K562 (cell line): ENCODE results near the gene AGBL1. TPM values are rescaled to one million over a fixed set of nuclear protein-coding genes. Genes with fewer than 3 reads are reported as not detected.

ENCODE experiments used
- ATAC-seq: fragments of 200-7000 bp; cut with Tn5 transposase; 3 replicates; pipeline ENCODE4 v1.9.1; 2020; ENCODE audit warnings: moderate library complexity
- BruUV-seq: library from RNA; stranded (reverse); fragments of 400-500 nt; replicated peaks from 2 replicates; lab custom pipeline; 2021; lab: Mats Ljungman, UMichigan
- CTCF ChIA-PET: fragments of 300-600 bp; formaldehyde crosslinking; extraction: SDS; loops from one replicate; lab custom pipeline; 2021; ENCODE audit warnings: low intra/inter-chr PET ratio; lab: Yijun Ruan, JAX
- POLR2A ChIA-PET: fragments of 300-600, 350-650 bp; sonication (Branson Sonifier 250); formaldehyde crosslinking; extraction: SDS; loops from one replicate; lab custom pipeline; 2021; ENCODE audit warnings: antibody characterized with exemption, inconsistent platforms; lab: Yijun Ruan, JAX
- DNase-seq, 4 experiments: peaks; one replicate each; pipeline versions ENCODE4 v3.0.0 to v3.0.0-alpha.2; 2011 to 2018; ENCODE audit warnings: low spot score in 3 of 4, mixed read lengths in 3 of 4; ENCODE audit errors: extremely low read depth in 1 of 4
- FAIRE-seq: peaks from 2 replicates; lab custom pipeline; 2011; peaks lifted over from hg19 to GRCh38; lab: Jason Lieb, UNC
- H2AFZ ChIP-seq: 2 replicates; pipeline ENCODE4 v1.6.0; 2011; ENCODE audit warnings: low read depth, low read length, control low read depth, inconsistent platforms
- H3K27ac ChIP-seq: fragments of 200-600 bp; 3 replicates; pipeline ENCODE4 v1.8.0; 2011; ENCODE audit warnings: low read depth, mild to moderate bottlenecking, control low read depth, inconsistent platforms, low read length, moderate library complexity, mixed read lengths; ENCODE audit errors: extremely low read depth
- H3K27me3 ChIP-seq, 2 experiments: fragments of 300-600 bp in 1 of 2; 2 replicates in 1 of 2; 3 replicates in 1 of 2; pipeline versions ENCODE4 v1.6.0 to v1.8.0; 2011; ENCODE audit warnings: inconsistent platforms in 2 of 2, low read length in 2 of 2, mild to moderate bottlenecking in 1 of 2, mixed read lengths in 1 of 2, moderate library complexity in 1 of 2; ENCODE audit not compliant: control insufficient read depth in 2 of 2, insufficient read depth in 2 of 2
- H3K36me3 ChIP-seq: fragments of 300-600 bp; 3 replicates; pipeline ENCODE4 v1.8.0; 2011; ENCODE audit warnings: mild to moderate bottlenecking, low read length, inconsistent platforms; ENCODE audit not compliant: control insufficient read depth, insufficient read depth
- H3K4me1 ChIP-seq, 2 experiments: fragments of 200-600 bp in 1 of 2; replicated peaks in 1 of 2; 2 replicates in 1 of 2; 3 replicates in 1 of 2; pipeline versions ENCODE4 v1.5.1 to v1.8.0; 2011; ENCODE audit warnings: inconsistent platforms in 2 of 2, low read length in 2 of 2, mild to moderate bottlenecking in 1 of 2, mixed read lengths in 1 of 2, moderate library complexity in 1 of 2; ENCODE audit not compliant: control insufficient read depth in 2 of 2, insufficient read depth in 2 of 2
- H3K4me2 ChIP-seq: 2 replicates; pipeline ENCODE4 v1.6.1; 2011; ENCODE audit warnings: low read length, control low read depth, inconsistent platforms, mixed read lengths; ENCODE audit not compliant: insufficient read depth
- H3K4me3 ChIP-seq: fragments of 200-600 bp; sonication (generic), shearing (Covaris generic); 2 replicates; pipeline ENCODE4 v1.5.1; 2016; ENCODE audit warnings: control low read depth, inconsistent platforms
- H3K79me2 ChIP-seq: fragments of 200-600 bp; 3 replicates; pipeline ENCODE4 v1.8.0; 2011; ENCODE audit warnings: low read length, inconsistent platforms; ENCODE audit not compliant: control insufficient read depth, insufficient read depth
- H3K9ac ChIP-seq, 2 experiments: 2 replicates each; pipeline versions ENCODE4 v1.6.0 to v1.6.1; 2011; ENCODE audit warnings: low read depth in 2 of 2, low read length in 2 of 2, control low read depth in 1 of 2, inconsistent platforms in 1 of 2, mild to moderate bottlenecking in 1 of 2, mixed read lengths in 1 of 2; ENCODE audit not compliant: insufficient read depth in 1 of 2
- H3K9me1 ChIP-seq: one replicate; pipeline ENCODE4 v1.6.0; 2011; ENCODE audit warnings: inconsistent platforms, mild to moderate bottlenecking, low read length, moderate library complexity; ENCODE audit not compliant: control insufficient read depth, insufficient read depth
- H3K9me3 ChIP-seq: replicated peaks from 2 replicates; pipeline ENCODE4 v1.5.1; 2011; ENCODE audit warnings: low read depth, low read length, inconsistent platforms; ENCODE audit not compliant: control insufficient read depth, insufficient read depth
- H4K20me1 ChIP-seq: replicated peaks from 2 replicates; pipeline ENCODE4 v1.6.1; 2011; ENCODE audit warnings: low read length, inconsistent platforms, mixed read lengths; ENCODE audit not compliant: control insufficient read depth, insufficient read depth
- BCOR ChIP-seq: fragments of 450-650 bp; IDR thresholded peaks from 2 replicates; pipeline ENCODE4 v1.6.1; 2016
- ESRRB ChIP-seq: fragments of 250-450 bp; sonication (Bioruptor Pico); IDR thresholded peaks from 2 replicates; pipeline ENCODE4 v1.5.0; 2020; ENCODE audit warnings: mild to moderate bottlenecking, moderate library complexity, borderline replicate concordance
- FUS ChIP-seq: fragments of 200-400 bp; formaldehyde crosslinking; optimal IDR thresholded peaks from 2 replicates; pipeline ENCODE3; 2017; ENCODE audit warnings: low read depth, low read length
- HNRNPUL1 ChIP-seq: fragments of 200-400 bp; formaldehyde crosslinking; IDR thresholded peaks from 2 replicates; pipeline ENCODE4 v1.6.1; 2017; ENCODE audit warnings: low read length
- JUND ChIP-seq, 2 experiments: IDR thresholded peaks; 2 replicates in 1 of 2; 3 replicates in 1 of 2; pipeline ENCODE4 v1.6.1; 2011; ENCODE audit warnings: borderline replicate concordance in 2 of 2, low read depth in 2 of 2, low read length in 2 of 2, improper control_type of control experiment in 1 of 2, missing biosample characterization in 1 of 2, missing genetic modification characterization in 1 of 2, missing genetic modification reagents in 1 of 2
- MCM7 ChIP-seq, 2 experiments: fragments of 450-650 bp; IDR thresholded peaks; 2 replicates each; pipeline ENCODE4 v1.6.1; 2016 to 2018
- NFIC ChIP-seq: fragments of 450-650 bp; IDR thresholded peaks from 2 replicates; pipeline ENCODE4 v1.6.1; 2017; ENCODE audit warnings: mild to moderate bottlenecking, inconsistent platforms
- NR2C1 ChIP-seq, 2 experiments: fragments of 450-650 bp; IDR thresholded peaks; 2 replicates each; pipeline ENCODE4 v1.6.1; 2017; ENCODE audit warnings: mild to moderate bottlenecking in 2 of 2, antibody characterized with exemption in 1 of 2, inconsistent platforms in 1 of 2, missing compliant biosample characterization in 1 of 2, missing genetic modification characterization in 1 of 2
- POLR2B ChIP-seq: fragments of 450-650 bp; IDR thresholded peaks from 2 replicates; pipeline ENCODE4 v1.6.1; 2018; ENCODE audit warnings: low read depth; ENCODE audit not compliant: partially characterized antibody
- RBM25 ChIP-seq: fragments of 200-400 bp; formaldehyde crosslinking; IDR thresholded peaks from 2 replicates; pipeline ENCODE4 v1.6.1; 2018; ENCODE audit warnings: low read length, low read depth, moderate library complexity; ENCODE audit not compliant: severe bottlenecking
- RFX1 ChIP-seq: fragments of 450-650 bp; IDR thresholded peaks from 2 replicates; pipeline ENCODE4 v1.6.1; 2016; ENCODE audit warnings: mild to moderate bottlenecking, moderate library complexity
- SAFB ChIP-seq: fragments of 200-400 bp; formaldehyde crosslinking; IDR thresholded peaks from 2 replicates; pipeline ENCODE4 v1.6.1; 2017; ENCODE audit warnings: low read depth, low read length, borderline replicate concordance
- STAT5B ChIP-seq: fragments of 250-450 bp; sonication (Bioruptor Pico); IDR thresholded peaks from 2 replicates; pipeline ENCODE4 v1.8.0; 2021; ENCODE audit warnings: mild to moderate bottlenecking, inconsistent platforms
- ZNF212 ChIP-seq: fragments of 450-650 bp; formaldehyde crosslinking; IDR thresholded peaks from 2 replicates; pipeline ENCODE4 v1.4.0; 2020; ENCODE audit warnings: mild to moderate bottlenecking
- ZNF253 ChIP-seq: fragments of 250-450 bp; sonication (Bioruptor Pico); conservative IDR thresholded peaks from 2 replicates; pipeline ENCODE4 v1.6.1; 2021; ENCODE audit warnings: mild to moderate bottlenecking
- ZNF609 ChIP-seq: sonication (generic); formaldehyde crosslinking; IDR thresholded peaks from 2 replicates; pipeline ENCODE4 v1.8.1; 2023; ENCODE audit warnings: missing genetic modification reagents, mild to moderate bottlenecking, borderline replicate concordance
- ZNF707 ChIP-seq: fragments of 250-450 bp; sonication (Bioruptor Pico); conservative IDR thresholded peaks from 2 replicates; pipeline ENCODE4 v1.8.0; 2022; ENCODE audit warnings: inconsistent platforms, mild to moderate bottlenecking, moderate library complexity
- ZNF75A ChIP-seq: fragments of 450-650 bp; formaldehyde crosslinking; IDR thresholded peaks from 2 replicates; pipeline ENCODE4 v1.4.0; 2020; ENCODE audit warnings: mild to moderate bottlenecking
- ZSCAN29 ChIP-seq: fragments of 450-650 bp; IDR thresholded peaks from 2 replicates; pipeline ENCODE4 v1.6.1; 2017
- WGBS: fragments of 100-300 bp; shearing (Covaris generic); methylation state at CpG from one replicate; pipeline ENCODE4 v1.1.6; 2016; ENCODE audit warnings: low coverage, mixed read lengths; ENCODE audit not compliant: insufficient coverage; ENCODE audit errors: missing lambda C conversion rate; 5-methylcytosine and 5-hydroxymethylcytosine counted together
- in situ Hi-C: fragments of 300-500 bp; cut with MboI; formaldehyde crosslinking; loops from 4 replicates; pipeline ENCODE4 v1.15.0; 2018; ENCODE audit warnings: inconsistent platforms, mixed read lengths
- intact Hi-C: fragments of 100-400 bp; cut with micrococcal nuclease; formaldehyde crosslinking; loops from 2 replicates; pipeline ENCODE4 v1.14.2; 2022
- polyA plus RNA-seq, 8 experiments: library from polyadenylated mRNA; depleted of rRNA in 4 of 8; stranded (reverse) in 5 of 8; unstranded in 3 of 8; fragments of >200 nt; fragmentation: Nextera tagmentation in 2 of 8; fragmentation: Illumina TruSeq in 1 of 8; extraction: Ambion mirVana in 2 of 8; extraction: Trizol in 1 of 8; gene quantifications; 2 replicates each; pipeline versions ENCODE4 v1.2.1 to v1.2.3, GENCODE V29; 2011 to 2014; ENCODE audit warnings: inconsistent platforms in 1 of 8, missing spikeins in 1 of 8
- total RNA-seq, 7 experiments: library from RNA; depleted of rRNA in 6 of 7; stranded (reverse); fragments of >200 nt in 6 of 7; fragmentation: Illumina TruSeq in 2 of 7; extraction: Trizol in 2 of 7; gene quantifications; 2 replicates each; pipeline versions ENCODE4 v1.2.1 to v1.2.3, GENCODE V29; 2011 to 2021; ENCODE audit warnings: low replicate concordance in 1 of 7

Gene AGBL1
- total and polyA plus RNA-seq, 9 of the 15 experiments (the other 6 are each of a cell fraction or from before 2014, with no cell fraction given): not detected

DNA sequence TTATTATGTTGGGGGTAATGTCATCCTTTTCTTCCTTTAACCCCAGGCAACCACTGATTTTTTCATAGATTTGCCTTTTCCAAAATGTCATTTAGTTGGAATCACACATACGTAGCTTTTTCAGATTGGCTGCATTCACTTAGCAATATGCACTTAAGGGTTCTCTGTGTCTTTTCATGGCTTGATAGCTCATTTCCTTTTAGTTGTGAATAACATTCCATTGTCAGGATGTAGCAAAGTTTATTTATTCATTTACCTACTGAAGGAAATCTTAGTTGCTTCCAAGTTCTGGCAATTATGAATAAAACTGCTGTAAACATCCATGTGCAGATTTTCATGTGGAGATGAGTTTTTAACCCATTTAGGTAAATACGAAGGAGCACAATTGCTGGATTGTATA is 125.4 kb downstream of the AGBL1 start (continued):
- TF ChIP-seq NR2C1 (IDR thresholded peaks at IDR 0.05) (no peak), NR2C1 (tag; IDR thresholded peaks at IDR 0.05) (no peak), STAT5B (no peak), ZSCAN29 (no peak), NFIC (no peak), SAFB (no peak), ZNF212 (no peak)

DNA sequence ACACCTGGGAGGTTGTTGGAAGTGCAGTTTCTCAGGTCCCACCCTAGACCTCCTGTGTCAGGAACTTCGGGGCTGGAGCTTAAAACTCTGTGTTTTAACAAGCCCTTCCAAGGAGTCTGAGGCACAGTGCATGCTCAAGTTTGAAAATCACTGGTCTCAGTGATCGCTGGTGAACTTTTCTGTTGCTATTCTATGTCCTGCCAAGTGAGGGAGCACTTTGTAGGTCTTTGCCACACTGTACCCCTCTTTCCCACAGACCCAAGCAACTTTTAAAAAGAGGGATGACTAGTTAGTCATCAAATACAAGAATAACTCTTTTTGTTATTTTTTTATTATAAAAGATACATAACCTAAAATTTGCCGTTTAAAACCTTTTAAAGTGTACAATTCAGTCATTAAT is 133.7 kb downstream of the AGBL1 start:
- intact Hi-C loops: no loop called here
- in situ Hi-C loops: no loop called here
- FAIRE-seq: no peak

More for the DNA sequence above, 133.7 kb downstream of the AGBL1 start:
- DNase-seq: no peak
- POLR2A ChIA-PET: no interaction called here
- Histone ChIP-seq H3K79me2 (no peaks in the 10 kb centered on the region), H3K9ac (no peak overlapping the region), H3K36me3 (no peaks in the 10 kb centered on the region), H3K4me2 (no peak overlapping the region), H3K27me3 (no peaks in the 10 kb centered on the region), H4K20me1 (no peaks in the 10 kb centered on the region), H3K4me3 (no peak overlapping the region), H3K4me1 (no peaks in the 10 kb centered on the region), H2AFZ (no peak overlapping the region), H3K9me3 (no peaks in the 10 kb centered on the region)
- no TSS peak for BruUV-seq
- 0% methylated on average over 3 of the region's 3 CpGs for WGBS
- CTCF ChIA-PET: no interaction called here
- TF ChIP-seq RBM25 (no peak), ZNF75A (CRISPR knock-in tag) (no peak), MCM7 (IDR thresholded peaks at IDR 0.05) (no peak), HNRNPUL1 (no peak), ZNF707 (CRISPR knock-in tag) (no peak), RFX1 (no peak), BCOR (no peak), FUS (no peak), ZNF609 (CRISPR knock-in tag) (no peak), ESRRB (CRISPR knock-in tag) (no peak), POLR2B (no peak), JUND (IDR thresholded peaks at IDR 0.05; ENCODE audit: borderline replicate concordance, low read depth, low read length) (no peak), JUND (tag; IDR thresholded peaks at IDR 0.05; ENCODE audit: borderline replicate concordance, low read depth, low read length) (no peak), ZNF253 (CRISPR knock-in tag) (no peak)
- TF ChIP-seq, all 486 proteins: peak for 0
- Histone ChIP-seq H3K27ac (no peak overlapping the region), H3K9me1 (no peaks in the 10 kb centered on the region)
- no peak for ATAC-seq
